ENCODE measurements around the gene DLG5.

GRCh38 chr10:77922566-77923179 lies 3.9 kb downstream of the DLG5 start:
- no peak for TF ChIP-seq POLR2A (IDR thresholded peaks at IDR 0.05)
- TF ChIP-seq, protein P1, sequence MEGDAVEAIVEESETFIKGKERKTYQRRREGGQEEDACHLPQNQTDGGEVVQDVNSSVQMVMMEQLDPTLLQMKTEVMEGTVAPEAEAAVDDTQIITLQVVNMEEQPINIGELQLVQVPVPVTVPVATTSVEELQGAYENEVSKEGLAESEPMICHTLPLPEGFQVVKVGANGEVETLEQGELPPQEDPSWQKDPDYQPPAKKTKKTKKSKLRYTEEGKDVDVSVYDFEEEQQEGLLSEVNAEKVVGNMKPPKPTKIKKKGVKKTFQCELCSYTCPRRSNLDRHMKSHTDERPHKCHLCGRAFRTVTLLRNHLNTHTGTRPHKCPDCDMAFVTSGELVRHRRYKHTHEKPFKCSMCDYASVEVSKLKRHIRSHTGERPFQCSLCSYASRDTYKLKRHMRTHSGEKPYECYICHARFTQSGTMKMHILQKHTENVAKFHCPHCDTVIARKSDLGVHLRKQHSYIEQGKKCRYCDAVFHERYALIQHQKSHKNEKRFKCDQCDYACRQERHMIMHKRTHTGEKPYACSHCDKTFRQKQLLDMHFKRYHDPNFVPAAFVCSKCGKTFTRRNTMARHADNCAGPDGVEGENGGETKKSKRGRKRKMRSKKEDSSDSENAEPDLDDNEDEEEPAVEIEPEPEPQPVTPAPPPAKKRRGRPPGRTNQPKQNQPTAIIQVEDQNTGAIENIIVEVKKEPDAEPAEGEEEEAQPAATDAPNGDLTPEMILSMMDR (IDR thresholded peaks at IDR 0.05): no peak
